ENCODE measurements around the gene CDON. TPM values are rescaled to one million over a fixed set of nuclear protein-coding genes. Genes with fewer than 3 reads are reported as not detected.

Gene CDON
- total RNA-seq, 2 experiments from 2014 or later: 3.2 to 4.0 TPM

- no peaks in the 10 kb centered on the region for H3K36me3 Mint-ChIP-seq (ENCODE audit: low read depth)
- POLR2A ChIA-PET: no interaction called here
These were observed 51.4 kb downstream of the CDON start for GRCh38 chr11:126011265-126011664.

GRCh38 chr11:126008956-126009355, 53.7 kb downstream of the CDON start:
- Mint-ChIP-seq H3K27ac (no peak overlapping the region), H3K36me3 (ENCODE audit: low read depth) (no peaks in the 10 kb centered on the region), H3K4me1 (ENCODE audit: low read depth) (no peaks in the 10 kb centered on the region), H3K4me3 (no peak overlapping the region), H3K27me3 (no peaks in the 10 kb centered on the region), H3K9me3 (no peaks in the 10 kb centered on the region)
- no peak for TF ChIP-seq CTCF (IDR thresholded peaks at IDR 0.05)
- no peak for ATAC-seq
- ChIA-PET CTCF (no interaction called here), POLR2A (no interaction called here)
- intact Hi-C loops (cut with micrococcal nuclease): no loop called here
- DNase-seq: no peak

More at GRCh38 chr11:126011265-126011664, 51.4 kb downstream of the CDON start:
- no peak overlapping the region for H3K4me3 Mint-ChIP-seq
- no peaks in the 10 kb centered on the region for H3K9me3 Mint-ChIP-seq
- no peaks in the 10 kb centered on the region for H3K4me1 Mint-ChIP-seq (ENCODE audit: low read depth)
- H3K27ac Mint-ChIP-seq: no peak overlapping the region
- intact Hi-C loops (cut with micrococcal nuclease): no loop called here
- TF ChIP-seq CTCF (IDR thresholded peaks at IDR 0.05): no peak
- no peak for ATAC-seq
- CTCF ChIA-PET: no interaction called here
- DNase-seq: no peak
- H3K27me3 Mint-ChIP-seq: no peaks in the 10 kb centered on the region

- H3K4me1 Mint-ChIP-seq (ENCODE audit: low read depth): peaks cover 2% of the 10 kb centered on the region
- H3K9me3 Mint-ChIP-seq: no peaks in the 10 kb centered on the region
- intact Hi-C loops (cut with micrococcal nuclease): no loop called here
- no peaks in the 10 kb centered on the region for H3K27me3 Mint-ChIP-seq
- no peak overlapping the region for H3K27ac Mint-ChIP-seq
- ChIA-PET CTCF (no interaction called here), POLR2A (no interaction called here)
- H3K4me3 Mint-ChIP-seq: no peak overlapping the region
- no peak for DNase-seq
- no peak for TF ChIP-seq CTCF (IDR thresholded peaks at IDR 0.05)
- H3K36me3 Mint-ChIP-seq (ENCODE audit: low read depth): no peaks in the 10 kb centered on the region
- no peak for ATAC-seq
These were observed 55.4 kb downstream of the CDON start for GRCh38 chr11:126007238-126007637.

- no peak overlapping the region for H3K27ac Mint-ChIP-seq
- ATAC-seq: no peak
- no peaks in the 10 kb centered on the region for H3K9me3 Mint-ChIP-seq
- no peaks in the 10 kb centered on the region for H3K36me3 Mint-ChIP-seq (ENCODE audit: low read depth)
- no peak for DNase-seq
- no peak overlapping the region for H3K4me3 Mint-ChIP-seq
- peaks cover 2% of the 10 kb centered on the region for H3K4me1 Mint-ChIP-seq (ENCODE audit: low read depth)
- CTCF ChIA-PET: no interaction called here
- no peaks in the 10 kb centered on the region for H3K27me3 Mint-ChIP-seq
- TF ChIP-seq CTCF (IDR thresholded peaks at IDR 0.05): no peak
- intact Hi-C loops (cut with micrococcal nuclease): no loop called here
- POLR2A ChIA-PET: no interaction called here
These were observed 56.6 kb downstream of the CDON start for GRCh38 chr11:126006068-126006467.

- intact Hi-C loops (cut with micrococcal nuclease): no loop called here
- TF ChIP-seq CTCF (IDR thresholded peaks at IDR 0.05): no peak
- POLR2A ChIA-PET: no interaction called here
- H3K4me3 Mint-ChIP-seq: no peak overlapping the region
- CTCF ChIA-PET: interaction anchor here (0.6 kb wide), 1 partner anchor 62 kb away, joined by 4 read pairs; no protein-coding TSS in a partner anchor
- no peaks in the 10 kb centered on the region for H3K27me3 Mint-ChIP-seq
- no peak overlapping the region for H3K27ac Mint-ChIP-seq
- no peak for DNase-seq
- ATAC-seq: no peak
- no peaks in the 10 kb centered on the region for H3K36me3 Mint-ChIP-seq (ENCODE audit: low read depth)
- H3K4me1 Mint-ChIP-seq (ENCODE audit: low read depth): peaks cover 2% of the 10 kb centered on the region
- H3K9me3 Mint-ChIP-seq: no peaks in the 10 kb centered on the region
These were observed 60.5 kb downstream of the CDON start for GRCh38 chr11:126002181-126002580.
